Esophagus (tissue), 2 donors: ENCODE data around the gene PPP1CC. TPM values are rescaled to one million over a fixed set of nuclear protein-coding genes. Genes with fewer than 3 reads are reported as not detected.

Source experiments
- H3K27ac ChIP-seq, 2 donors: one replicate each; pipeline ENCODE4 v1.5.1; 2013; ENCODE audit warnings: low read depth in 2 of 2, mild to moderate bottlenecking in 2 of 2, inconsistent platforms in 1 of 2, low read length in 1 of 2, moderate library complexity in 1 of 2
- H3K27me3 ChIP-seq, 2 donors: one replicate each; pipeline ENCODE4 v1.6.1; 2013; ENCODE audit warnings: low read length in 2 of 2, control low read depth in 1 of 2, mild to moderate bottlenecking in 1 of 2; ENCODE audit not compliant: insufficient read depth in 2 of 2, control insufficient read depth in 1 of 2
- H3K36me3 ChIP-seq, 2 donors: one replicate each; pipeline ENCODE4 v1.6.1; 2013; ENCODE audit warnings: low read length in 1 of 2; ENCODE audit not compliant: control insufficient read depth in 2 of 2, insufficient read depth in 2 of 2
- H3K4me1 ChIP-seq, 2 donors: one replicate each; pipeline ENCODE4 v1.6.1; 2013; ENCODE audit warnings: low read length in 1 of 2; ENCODE audit not compliant: control insufficient read depth in 2 of 2, insufficient read depth in 2 of 2
- H3K4me3 ChIP-seq, 2 donors: one replicate each; pipeline ENCODE4 v1.5.1; 2013; ENCODE audit warnings: low read length in 2 of 2, mild to moderate bottlenecking in 2 of 2, low read depth in 1 of 2, moderate library complexity in 1 of 2
- H3K9me3 ChIP-seq, 2 donors: one replicate each; pipeline ENCODE4 v1.6.1; 2013; ENCODE audit warnings: mild to moderate bottlenecking in 2 of 2, low read depth in 1 of 2, low read length in 1 of 2, moderate library complexity in 1 of 2; ENCODE audit not compliant: control insufficient read depth in 2 of 2, insufficient read depth in 1 of 2
- WGBS, 2 donors: extraction: QIAGEN DNeasy Blood & Tissue Kit; methylation state at CpG; one replicate each; pipeline ENCODE4 v1.1.7; 2013; 5-methylcytosine and 5-hydroxymethylcytosine counted together
- polyA plus RNA-seq, 2 donors: library from polyadenylated mRNA; stranded (reverse); fragments of 200-250 nt; gene quantifications; one replicate each; pipeline ENCODE4 v1.2.3, GENCODE V29; 2013
- donor health status: healthy with polysubstance abuse.
- donor health status: Bipolar disorder and iron deficiency.

The PPP1CC gene
- polyA plus RNA-seq, 2 donors, result 63.2 to 65.3 TPM

DNA sequence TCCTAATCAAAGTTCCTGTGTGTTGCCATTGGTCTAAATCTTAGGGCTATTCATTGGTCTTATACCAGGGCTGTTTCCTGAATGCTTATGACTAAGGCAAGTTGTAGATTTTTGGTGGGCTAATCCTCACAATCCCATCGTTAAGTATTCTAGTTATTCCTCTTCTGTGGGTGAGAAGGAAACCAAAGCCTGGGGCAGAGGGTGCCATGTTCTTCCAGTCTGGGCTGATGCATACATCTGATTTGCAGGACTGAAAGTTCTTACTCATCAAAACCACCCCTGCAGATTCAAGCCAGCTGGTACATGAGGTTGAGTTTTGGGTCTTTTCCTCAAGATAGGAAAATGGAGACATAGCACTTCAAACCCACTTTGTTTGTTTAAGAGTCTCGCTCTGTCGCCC is 25.7 kb downstream of the PPP1CC start:
- Histone ChIP-seq H3K36me3 (peaks cover 3 to 10% of the 10 kb centered on the region in 2 donors), H3K27me3 (no peaks in the 10 kb centered on the region), H3K4me3 (no peak overlapping the region), H3K9me3 (no peaks in the 10 kb centered on the region), H3K27ac (no peak overlapping the region), H3K4me1 (no peaks in the 10 kb centered on the region)
- WGBS, 2 donors, result 92% methylated on average over 3 of the region's 3 CpGs

DNA sequence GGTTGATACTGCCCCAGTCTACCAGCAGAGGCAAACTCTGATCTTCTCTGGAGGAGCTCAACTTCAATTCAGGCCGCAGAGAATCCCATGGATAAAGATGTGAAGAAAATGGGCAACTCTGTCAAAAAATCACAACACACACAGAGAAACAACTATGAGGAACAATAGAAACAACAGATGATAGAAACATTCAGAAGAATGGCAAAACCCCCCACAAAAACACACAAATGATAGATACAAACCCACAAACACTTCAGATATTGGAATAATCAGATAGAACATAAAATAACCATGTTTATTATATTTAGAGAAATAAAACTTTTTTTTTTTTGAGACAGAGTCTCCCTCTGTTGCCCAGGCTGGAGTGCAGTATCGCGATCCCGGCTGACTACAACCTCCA is 33.8 kb downstream of the PPP1CC start:
- Histone ChIP-seq H3K27ac (no peak overlapping the region), H3K9me3 (no peaks in the 10 kb centered on the region), H3K4me1 (no peaks in the 10 kb centered on the region), H3K27me3 (no peaks in the 10 kb centered on the region), H3K4me3 (no peak overlapping the region), H3K36me3 (no peaks in the 10 kb centered on the region)
- 97 to 98% methylated on average over 4 of the region's 4 CpGs for WGBS, 2 donors

DNA sequence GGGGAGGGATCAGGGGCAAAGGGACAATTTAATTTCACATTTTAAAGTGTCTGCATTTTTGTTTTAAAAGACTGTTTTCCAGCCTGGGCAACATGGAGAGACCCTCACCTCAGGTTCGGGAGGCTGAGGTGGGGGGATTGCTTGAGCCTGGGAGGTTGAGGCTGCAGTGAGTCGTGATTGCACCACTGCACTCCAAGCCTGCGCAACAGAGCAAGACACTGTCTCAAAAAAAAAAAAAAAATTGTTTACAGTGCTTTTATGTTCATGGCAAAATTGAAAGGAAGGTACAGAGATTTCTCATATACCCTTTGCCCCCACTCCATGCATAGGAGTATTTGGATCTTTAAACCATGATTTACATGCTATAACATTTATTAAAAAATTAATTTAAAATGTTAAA is 37.4 kb downstream of the PPP1CC start:
- no peaks in the 10 kb centered on the region for H3K9me3 ChIP-seq
- 58 to 76% methylated on average over 3 of the region's 3 CpGs for WGBS, 2 donors
- H3K36me3 ChIP-seq, result no peaks in the 10 kb centered on the region
- H3K27me3 ChIP-seq, result no peaks in the 10 kb centered on the region
- no peak overlapping the region for H3K27ac ChIP-seq
- no peaks in the 10 kb centered on the region for H3K4me1 ChIP-seq
- no peak overlapping the region for H3K4me3 ChIP-seq

DNA sequence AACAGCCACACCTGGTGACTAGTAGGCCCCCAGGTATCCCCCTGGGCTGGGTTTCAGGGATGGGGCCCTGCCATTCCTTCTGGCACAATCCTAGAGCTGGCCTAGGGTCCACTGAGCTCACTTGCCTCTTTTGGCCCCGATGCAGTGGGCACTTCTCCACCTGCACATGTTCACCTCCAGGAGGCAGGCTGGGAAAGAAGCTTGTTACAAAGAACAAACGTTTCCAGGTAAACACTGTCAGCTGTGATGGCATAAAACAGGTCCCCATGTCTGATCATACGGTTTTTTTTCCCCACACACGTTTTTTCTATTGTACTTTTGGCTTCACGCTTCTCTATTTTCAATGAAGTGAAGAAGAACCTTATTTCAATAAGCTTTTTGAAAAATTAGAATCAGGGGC is 37.9 kb downstream of the PPP1CC start:
- H3K4me3 ChIP-seq, result no peak overlapping the region
- H3K36me3 ChIP-seq, result no peaks in the 10 kb centered on the region
- WGBS, 2 donors, result 23 to 24% methylated on average over 5 of the region's 5 CpGs
- H3K27me3 ChIP-seq, result no peaks in the 10 kb centered on the region
- no peaks in the 10 kb centered on the region for H3K9me3 ChIP-seq
- no peak overlapping the region for H3K27ac ChIP-seq
- H3K4me1 ChIP-seq, result no peaks in the 10 kb centered on the region

DNA sequence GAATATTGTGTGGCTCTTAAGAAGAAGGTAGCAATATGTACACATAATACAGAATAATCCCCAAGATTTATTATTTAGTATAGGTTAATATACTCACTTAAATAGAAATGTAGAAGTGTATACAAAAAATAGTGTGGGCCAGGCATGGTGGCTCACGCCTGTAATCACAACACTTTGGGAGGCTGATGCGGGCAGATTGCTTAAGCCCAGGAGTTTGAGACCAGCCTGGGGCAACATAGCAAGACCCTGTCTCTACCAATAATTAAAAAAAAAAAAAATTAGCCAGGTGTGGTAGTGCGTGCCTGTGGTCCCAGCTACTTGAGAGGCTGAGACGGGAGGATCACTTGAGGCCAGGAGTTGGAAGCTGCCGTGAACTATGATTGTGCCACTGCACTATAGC is 38.5 kb downstream of the PPP1CC start:
- 95 to 98% methylated on average over 5 of the region's 5 CpGs for WGBS, 2 donors
- no peaks in the 10 kb centered on the region for H3K4me1 ChIP-seq

DNA sequence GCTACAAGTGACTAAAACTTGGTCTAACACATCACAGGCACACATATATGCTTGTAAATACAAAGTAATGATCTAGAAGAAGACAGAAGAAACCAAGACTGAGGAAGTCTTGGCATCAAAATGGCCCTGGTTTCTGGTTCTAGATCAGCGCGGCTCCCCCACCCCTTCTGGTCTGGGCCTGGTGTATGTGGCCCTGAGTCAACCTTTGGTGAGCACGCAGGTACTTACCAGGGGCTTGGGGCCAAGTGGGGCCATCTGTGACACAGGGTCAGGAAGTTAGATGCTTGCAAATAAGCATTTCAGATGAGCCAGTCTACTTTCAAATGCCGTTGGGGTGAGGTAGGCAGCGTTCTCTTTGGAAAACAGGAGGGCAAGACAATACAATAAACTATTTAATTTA is 40.6 kb downstream of the PPP1CC start:
- peaks cover 0 to 3% of the 10 kb centered on the region in 2 donors for H3K4me1 ChIP-seq
- WGBS, 2 donors, result 92 to 93% methylated on average over 5 of the region's 5 CpGs
- H3K4me3 ChIP-seq, result no peak overlapping the region
- no peaks in the 10 kb centered on the region for H3K9me3 ChIP-seq
- H3K36me3 ChIP-seq, result no peaks in the 10 kb centered on the region
- H3K27ac ChIP-seq, result no peak overlapping the region
- H3K27me3 ChIP-seq, result no peaks in the 10 kb centered on the region

More for the DNA sequence above, 38.5 kb downstream of the PPP1CC start:
- no peak overlapping the region for H3K4me3 ChIP-seq
- H3K27me3 ChIP-seq, result no peaks in the 10 kb centered on the region
- no peaks in the 10 kb centered on the region for H3K9me3 ChIP-seq
- no peaks in the 10 kb centered on the region for H3K36me3 ChIP-seq
- no peak overlapping the region for H3K27ac ChIP-seq

DNA sequence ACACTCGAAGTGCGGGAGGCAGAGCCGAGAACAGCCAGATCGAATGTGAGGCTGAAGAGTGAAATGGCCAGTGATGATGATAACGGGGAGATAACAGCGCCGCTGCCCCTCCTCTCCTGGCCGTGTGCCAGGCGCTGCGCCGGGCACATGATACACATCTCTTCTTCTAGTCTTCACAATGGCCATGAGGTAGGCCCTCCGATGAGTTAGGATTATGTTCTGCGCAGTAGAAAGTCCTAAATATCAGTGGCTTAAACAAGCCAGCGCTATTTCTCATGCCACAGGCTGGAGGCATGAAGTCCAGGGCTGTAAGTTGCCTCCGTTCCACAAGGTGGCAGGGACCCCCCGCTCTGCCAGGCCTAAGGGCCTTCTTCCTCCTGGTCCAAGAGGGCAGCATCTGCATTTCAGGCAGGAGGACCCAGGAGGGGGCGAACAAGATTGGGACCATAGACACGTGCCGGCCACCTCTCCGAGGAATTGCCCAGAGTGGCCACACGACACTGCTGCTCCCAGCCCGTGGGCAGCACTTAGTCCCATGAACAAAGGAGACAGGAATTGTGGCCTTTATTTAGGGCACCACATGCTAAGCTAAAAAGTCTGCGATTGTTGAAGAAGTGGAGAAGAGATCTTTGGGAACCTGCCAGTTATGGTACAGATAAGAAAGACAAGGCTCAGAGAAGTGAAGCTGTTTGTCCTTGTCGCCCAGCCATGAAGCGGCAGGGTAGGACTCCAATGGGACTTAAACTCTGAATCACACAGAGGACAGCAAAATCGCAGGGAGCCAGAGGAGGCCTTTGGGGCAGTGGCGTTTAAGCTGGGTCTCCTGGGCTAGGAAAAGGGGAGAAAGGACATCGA is 42.9 kb downstream of the PPP1CC start:
- no peak overlapping the region for H3K4me3 ChIP-seq
- H3K36me3 ChIP-seq, result no peaks in the 10 kb centered on the region
- no peaks in the 10 kb centered on the region for H3K27me3 ChIP-seq
- no peak overlapping the region for H3K27ac ChIP-seq
- WGBS, 2 donors, result 82 to 90% methylated on average over 28 of the region's 28 CpGs
- peaks cover 0 to 3% of the 10 kb centered on the region in 2 donors for H3K4me1 ChIP-seq
- no peaks in the 10 kb centered on the region for H3K9me3 ChIP-seq

DNA sequence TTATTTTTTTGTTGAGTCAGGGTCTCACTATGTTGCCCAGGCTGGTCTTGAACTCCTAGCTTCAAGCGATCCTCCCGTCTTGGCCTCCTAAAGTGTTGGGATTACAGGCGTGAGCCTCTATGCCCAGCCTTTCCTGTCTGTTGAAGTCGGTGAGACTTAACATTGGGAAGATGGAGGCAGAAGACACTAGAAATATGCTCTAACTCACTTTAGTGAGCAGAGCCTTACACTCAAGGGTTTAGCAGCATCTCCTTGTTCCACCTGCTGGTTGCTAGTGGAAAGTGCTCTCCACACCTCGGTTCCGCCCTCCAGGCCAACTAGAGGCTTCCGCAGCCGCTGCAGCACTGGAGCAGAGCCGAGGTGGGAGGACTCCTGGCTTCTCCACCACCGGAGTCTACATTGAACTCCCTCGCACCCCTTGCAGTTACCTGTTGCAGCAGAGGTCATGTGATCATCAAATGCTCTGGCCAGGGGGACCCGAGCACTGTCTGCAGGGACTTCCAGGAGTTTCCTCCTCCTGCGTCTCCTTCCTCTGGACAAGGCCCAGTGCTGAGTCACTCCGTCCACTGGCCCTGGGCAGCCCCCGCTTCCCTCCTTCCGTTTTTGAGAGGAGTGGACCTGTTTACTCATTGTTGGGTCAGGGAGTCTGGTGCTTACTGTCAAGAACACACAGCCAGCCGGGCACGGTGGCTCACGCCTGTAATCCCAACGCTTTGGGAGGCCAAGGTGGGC is 44.4 kb downstream of the PPP1CC start:
- Histone ChIP-seq H3K9me3 (no peaks in the 10 kb centered on the region), H3K27me3 (no peaks in the 10 kb centered on the region), H3K27ac (no peak overlapping the region), H3K36me3 (no peaks in the 10 kb centered on the region), H3K4me3 (no peak overlapping the region), H3K4me1 (peaks cover 0 to 3% of the 10 kb centered on the region in 2 donors)
- 37 to 43% methylated on average over 20 of the region's 20 CpGs for WGBS, 2 donors

DNA sequence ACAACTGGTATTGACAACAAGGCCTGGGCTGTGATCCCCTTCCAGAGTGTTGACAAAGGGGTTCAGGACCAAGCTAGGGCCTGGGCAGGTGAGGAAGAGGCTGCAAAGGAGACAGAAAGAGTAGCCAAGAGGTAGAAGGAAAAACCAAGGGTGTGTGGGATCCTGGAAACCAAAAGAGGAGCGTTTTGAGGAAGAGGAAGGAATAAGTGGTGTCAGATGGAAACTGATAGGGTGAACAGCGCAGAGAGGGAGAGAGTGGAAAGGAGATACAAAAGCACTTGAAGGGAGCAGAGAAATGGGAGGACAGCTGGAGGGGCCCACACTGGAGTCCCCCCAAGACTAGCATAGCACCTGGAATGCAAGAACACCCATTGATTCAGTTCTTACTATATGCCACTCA is 45.5 kb downstream of the PPP1CC start:
- WGBS, 2 donors, result 78 to 90% methylated on average over 2 of the region's 2 CpGs

More for the DNA sequence above, 45.5 kb downstream of the PPP1CC start:
- H3K9me3 ChIP-seq, result no peaks in the 10 kb centered on the region
- no peaks in the 10 kb centered on the region for H3K27me3 ChIP-seq
- H3K27ac ChIP-seq, result no peak overlapping the region
- H3K36me3 ChIP-seq, result no peaks in the 10 kb centered on the region
- H3K4me3 ChIP-seq, result no peak overlapping the region
- peaks cover 0 to 3% of the 10 kb centered on the region in 2 donors for H3K4me1 ChIP-seq
